ACHN (cell line): ENCODE results near the gene TUBGCP5.
A peak's percentile ranks its signal among the peaks of the same experiment; 100 is the strongest.
"Not testable (repeated sequence)": the region's sequence is repeated elsewhere in the genome, so short reads cannot be mapped to it uniquely, and the experiment has no call there.

Experiments used
- DNase-seq: peaks from one replicate; pipeline ENCODE4 v3.0.0-alpha.2; 2015
- in situ Hi-C: cut with HindIII; loops from 2 replicates; pipeline ENCODE4 v1.10.0; 2017; ENCODE audit warnings: low sequenced_read_pairs, low pct_ligation_motif_present, low pct_unique_long_range_greater_than_20kb

Gene TUBGCP5

DNA sequence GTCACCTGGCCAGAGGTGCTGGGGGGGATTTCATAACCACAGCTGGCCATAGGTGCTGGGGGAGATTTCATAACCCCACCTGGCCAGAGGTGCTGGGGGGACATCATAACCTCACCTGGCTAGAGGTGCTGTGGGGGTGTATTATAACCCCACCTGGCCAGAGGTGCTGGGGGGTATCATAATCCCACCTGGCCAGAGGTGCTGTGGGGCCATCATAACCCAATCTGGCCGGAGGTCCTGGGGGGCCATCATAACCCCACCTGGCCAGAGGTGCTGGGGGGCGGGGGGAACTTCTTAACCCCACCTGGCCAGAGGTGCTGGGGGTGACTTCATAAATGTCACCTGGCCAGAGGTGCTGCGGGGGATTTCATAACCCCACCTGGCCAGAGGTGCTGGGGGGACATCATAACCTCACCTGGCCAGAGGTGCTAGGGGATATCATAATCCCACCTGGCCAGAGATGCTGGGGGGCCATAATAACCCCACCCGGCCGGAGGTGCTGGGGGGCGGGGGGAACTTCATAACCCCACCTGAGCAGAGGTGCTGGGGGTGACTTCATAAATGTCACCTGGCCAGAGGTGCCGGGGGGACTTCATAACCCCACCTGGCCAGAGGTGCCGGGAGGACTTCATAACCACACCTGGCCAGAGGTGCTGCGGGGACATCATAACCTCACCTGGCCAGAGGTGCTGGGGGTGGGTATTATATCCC is 9.4 kb upstream of the TUBGCP5 start:
- in situ Hi-C loops, DNase-seq: not testable (repeated sequence)

DNA sequence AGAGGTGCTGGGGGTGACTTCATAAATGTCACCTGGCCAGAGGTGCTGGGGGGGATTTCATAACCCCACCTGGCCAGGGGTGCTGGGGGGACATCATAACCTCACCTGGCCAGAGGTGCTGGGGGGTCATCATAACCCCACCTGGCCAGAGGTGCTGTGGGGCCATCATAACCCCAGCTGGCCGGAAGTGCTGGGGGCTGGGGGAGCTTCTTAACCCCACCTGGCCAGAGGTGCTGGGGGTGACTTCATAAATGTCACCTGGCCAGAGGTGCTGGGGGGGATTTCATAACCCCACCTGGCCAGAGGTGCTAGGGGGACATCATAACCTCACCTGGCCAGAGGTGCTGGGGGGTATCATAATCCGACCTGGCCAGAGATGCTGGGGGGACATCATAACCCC is 4.6 kb upstream of the TUBGCP5 start:
- DNase-seq, in situ Hi-C loops: not testable (repeated sequence)

DNA sequence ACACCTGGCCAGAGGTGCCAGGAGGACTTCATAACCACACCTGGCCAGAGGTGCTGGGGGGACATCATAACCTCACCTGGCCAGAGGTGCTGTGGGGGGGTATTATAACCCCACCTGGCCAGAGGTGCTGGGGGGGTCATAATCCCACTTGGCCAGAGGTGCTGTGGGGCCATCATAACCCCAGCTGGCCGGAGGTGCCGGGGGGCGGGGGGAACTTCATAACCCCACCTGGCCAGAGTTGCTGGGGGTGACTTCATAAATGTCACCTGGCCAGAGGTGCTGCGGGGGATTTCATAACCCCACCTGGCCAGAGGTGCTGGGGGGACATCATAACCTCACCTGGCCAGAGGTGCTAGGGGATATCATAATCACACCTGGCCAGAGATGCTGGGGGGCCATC is 4.2 kb upstream of the TUBGCP5 start:
- DNase-seq, in situ Hi-C loops: not testable (repeated sequence)

DNA sequence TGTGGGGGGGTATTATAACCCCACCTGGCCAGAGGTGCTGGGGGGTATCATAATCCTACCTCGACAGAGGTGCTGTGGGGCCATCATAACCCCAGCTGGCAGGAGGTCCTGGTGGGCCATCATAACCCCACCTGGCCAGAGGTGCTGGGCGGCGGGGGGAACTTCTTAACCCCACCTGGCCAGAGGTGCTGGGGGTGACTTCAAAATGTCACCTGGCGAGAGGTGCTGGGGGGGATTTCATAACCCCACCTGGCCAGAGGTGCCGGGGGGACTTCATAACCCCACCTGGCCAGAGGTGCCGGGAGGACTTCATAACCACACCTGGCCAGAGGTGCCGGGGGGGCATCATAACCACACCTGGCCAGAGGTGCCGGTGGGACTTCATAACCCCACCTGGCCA is 2.4 kb upstream of the TUBGCP5 start:
- DNase-seq, in situ Hi-C loops: not testable (repeated sequence)

DNA sequence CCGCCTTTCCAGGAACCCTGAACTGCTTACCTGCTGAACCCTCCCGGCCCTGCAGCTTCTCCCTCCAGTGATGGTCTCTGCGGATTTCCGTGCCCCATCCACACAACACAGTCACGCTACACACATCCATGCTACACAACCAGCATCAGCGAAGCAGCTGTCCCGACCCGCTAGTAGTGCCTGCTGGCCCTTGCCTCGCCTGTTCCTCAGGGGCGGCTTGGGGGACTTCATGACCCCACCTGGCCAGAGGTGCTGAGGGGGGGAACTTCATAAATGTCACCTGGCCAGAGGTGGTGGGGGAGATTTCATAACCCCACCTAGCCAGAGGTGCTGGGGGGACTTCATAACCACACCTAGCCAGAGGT is 530 bp upstream of the TUBGCP5 start:
- DNase-seq: no peak
- in situ Hi-C loops: no loop called here

DNA sequence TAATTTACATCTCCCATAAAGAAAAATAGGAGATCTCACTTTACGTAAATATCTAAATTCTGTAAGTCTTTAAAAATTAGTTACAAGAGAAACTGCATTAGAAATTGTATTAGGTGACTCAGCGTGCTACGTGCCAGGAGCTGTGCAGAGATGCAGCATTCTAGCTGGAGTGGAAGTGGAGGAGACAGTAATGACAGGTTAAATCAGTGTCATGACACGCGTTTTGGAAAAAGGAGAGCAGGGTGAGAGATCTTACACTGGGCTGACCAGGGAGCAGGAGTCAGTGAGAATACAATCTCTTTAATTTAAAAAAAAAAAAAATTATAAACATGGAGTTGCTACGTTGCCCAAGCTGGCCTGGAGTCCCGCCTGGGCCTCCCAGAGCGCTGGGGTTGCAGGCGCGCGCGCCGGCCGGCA is 635 bp downstream of the TUBGCP5 start:
- DNase-seq: peak; percentile 60
- in situ Hi-C loops: no loop called here

DNA sequence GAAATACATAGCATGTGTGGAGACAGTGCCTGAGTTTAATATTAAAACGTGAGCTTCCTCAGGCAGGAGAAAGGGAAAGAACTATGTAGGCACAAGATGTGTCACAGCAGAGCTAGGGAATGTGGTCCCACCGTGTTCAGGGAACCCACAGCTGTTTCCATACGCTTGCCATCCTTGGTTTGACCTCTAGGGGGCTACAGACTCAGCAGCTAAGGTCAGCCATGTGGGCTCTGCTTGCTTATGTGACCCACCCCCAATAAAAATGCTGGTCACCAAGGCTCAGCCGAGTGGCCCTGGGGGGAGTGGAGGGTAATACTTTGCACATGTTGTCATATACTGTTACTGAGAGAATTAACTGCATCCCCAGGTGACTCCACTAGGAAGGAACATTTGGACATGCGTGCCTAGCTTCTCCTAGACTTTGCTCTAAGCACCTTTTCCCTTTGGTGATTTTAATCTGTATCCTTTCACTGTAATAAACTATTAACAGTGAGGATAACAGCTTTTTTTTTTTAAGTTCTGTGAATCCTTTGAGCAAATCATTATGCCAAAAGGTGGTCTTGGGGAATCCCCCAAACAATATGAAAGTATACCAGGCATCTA is 3.3 kb downstream of the TUBGCP5 start:
- in situ Hi-C loops: no loop called here
- DNase-seq: peak; percentile 61

DNA sequence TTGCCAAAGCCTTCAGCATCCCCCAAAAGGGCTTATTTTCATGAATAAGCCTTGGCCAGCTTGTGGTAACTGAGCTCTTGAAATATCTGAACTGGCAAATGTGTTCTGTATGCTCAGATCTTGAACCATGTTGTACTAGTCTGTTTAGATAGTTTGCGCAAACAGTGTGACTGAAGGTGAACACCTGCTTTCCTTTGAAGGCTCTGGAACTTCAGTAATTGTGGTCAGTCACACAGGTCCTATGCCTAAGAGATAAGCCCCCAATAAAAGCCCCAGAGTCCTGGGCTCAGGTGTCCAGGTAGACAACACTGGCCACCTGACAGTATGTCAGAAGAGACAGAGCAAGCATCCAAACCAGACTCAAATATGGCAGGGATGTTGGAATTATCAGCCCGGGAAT is 5.4 kb downstream of the TUBGCP5 start:
- in situ Hi-C loops: no loop called here

DNA sequence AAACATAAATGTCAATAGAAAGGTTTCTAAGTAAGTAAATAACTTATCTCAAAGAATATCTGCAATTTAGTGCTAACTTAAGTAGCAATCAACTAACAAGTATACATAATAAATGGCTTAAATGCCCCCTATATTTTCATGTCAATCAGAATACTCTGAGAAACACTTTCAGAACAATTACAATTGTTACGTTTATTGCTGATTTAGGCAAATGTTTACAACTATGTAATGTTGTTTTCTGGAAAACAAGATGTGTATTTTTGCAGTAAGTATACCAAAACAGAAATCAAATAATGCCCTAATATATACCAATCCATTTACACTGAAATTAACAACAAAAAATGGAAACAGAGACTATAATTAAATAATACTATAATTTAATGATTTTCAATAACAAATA is 13.2 kb downstream of the TUBGCP5 start:
- DNase-seq: no peak
- in situ Hi-C loops: no loop called here

More for the DNA sequence above, 5.4 kb downstream of the TUBGCP5 start:
- no peak for DNase-seq

DNA sequence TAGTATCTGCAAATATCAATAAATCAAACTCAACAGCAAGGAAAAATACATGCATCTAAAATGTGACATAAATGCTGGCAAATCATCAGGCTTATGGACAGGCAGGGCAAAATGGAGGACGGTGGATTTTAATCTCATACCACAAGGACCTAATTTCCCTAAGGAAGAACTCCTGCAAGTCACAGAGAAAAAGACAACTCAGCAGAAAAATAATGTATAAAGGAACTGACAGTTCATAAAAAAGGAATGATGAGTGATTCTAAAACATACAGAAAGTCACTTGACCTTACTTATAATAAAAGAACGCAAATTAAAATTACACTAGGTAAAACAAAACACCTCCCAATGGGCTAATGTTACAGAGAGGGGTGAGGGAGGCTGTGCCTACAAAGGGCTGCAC is 17.2 kb downstream of the TUBGCP5 start:
- no peak for DNase-seq
- in situ Hi-C loops: no loop called here

DNA sequence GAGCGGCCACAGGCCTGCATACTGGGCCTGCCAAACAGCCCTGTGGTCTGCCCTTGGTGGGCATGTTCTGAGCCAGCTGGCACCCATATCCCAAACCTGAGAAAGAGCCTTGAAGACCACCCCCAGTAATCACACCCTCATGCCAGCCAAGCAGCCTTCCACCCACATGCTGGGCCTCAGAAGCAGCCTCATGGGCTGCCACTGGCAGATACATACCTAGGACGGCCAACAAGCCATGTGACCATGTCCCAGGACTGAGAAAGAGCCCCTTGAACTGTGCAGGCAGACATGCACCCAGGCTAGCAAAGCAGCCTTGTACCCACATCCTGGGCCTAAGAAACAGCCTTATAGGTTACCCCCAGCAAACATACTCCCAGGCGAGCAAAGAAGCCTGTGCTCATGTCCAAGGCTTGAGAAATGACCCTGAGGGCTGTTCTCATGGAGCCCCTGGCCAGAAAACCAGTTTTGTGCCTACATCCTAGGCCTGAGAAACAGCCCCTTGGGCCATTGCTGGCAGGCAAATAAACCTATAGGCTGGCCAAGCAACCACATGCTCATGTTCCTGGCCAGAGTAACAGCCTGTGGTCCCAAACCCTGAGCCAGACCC is 24.9 kb downstream of the TUBGCP5 start:
- in situ Hi-C loops: no loop called here
- DNase-seq: no peak

DNA sequence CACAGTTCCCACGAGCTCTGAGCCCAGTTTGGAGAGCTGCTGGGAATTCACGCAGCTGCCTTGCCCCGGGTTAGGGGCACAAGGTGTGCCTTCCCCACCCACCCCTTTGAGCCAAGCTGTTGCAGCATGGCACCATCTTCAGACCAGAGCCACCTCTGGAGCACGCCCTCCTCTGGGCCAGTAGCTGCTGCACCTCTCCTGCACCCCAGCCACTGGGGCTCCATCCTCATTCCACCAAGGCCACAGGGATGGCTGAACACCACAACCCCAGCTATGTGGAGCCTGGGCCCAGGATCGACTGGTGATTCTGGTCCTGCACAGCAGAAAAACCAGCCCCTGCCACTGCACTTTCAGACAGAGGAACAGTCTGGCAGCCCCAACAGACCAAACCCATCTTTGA is 25.7 kb downstream of the TUBGCP5 start:
- no peak for DNase-seq
- in situ Hi-C loops: no loop called here

DNA sequence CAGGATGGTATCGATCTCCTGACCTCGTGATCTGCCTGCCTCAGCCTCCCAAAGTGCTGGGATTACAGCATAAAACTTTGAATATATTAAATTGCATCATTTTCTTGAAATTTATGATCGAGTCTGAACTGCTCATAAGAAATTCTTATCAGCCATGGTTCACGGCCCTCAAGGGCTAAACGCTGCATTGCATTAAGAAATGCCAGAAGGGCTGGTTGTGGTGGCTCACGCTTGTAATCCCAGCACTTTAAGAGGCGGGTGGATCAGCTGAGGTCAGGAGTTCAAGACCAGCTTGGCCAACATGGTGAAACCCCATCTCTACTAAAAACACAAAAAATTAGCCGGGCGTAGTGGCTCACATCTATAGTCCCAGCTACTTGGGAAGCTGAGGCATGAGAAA is 26.8 kb downstream of the TUBGCP5 start:
- DNase-seq, in situ Hi-C loops: not testable (repeated sequence)

DNA sequence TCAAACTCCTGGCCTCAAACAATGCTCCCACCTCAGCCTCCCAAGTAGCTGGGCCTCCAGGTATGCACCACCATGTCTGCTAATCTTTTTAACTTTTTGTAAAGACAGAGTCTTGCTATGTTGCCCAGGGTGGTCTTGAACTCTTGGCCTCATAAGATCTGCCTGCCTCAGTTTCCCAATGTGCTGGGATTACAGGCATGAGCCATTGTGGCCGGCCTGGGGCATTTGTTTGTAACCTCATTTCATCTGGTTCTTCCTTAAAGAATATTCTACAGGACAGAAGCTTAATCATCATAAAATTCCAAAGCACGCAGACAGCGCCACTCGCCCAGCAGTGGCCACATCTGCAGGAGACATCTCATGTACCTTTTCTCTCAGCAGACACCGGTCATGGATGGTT is 35.6 kb downstream of the TUBGCP5 start:
- no peak for DNase-seq
- in situ Hi-C loops: no loop called here

DNA sequence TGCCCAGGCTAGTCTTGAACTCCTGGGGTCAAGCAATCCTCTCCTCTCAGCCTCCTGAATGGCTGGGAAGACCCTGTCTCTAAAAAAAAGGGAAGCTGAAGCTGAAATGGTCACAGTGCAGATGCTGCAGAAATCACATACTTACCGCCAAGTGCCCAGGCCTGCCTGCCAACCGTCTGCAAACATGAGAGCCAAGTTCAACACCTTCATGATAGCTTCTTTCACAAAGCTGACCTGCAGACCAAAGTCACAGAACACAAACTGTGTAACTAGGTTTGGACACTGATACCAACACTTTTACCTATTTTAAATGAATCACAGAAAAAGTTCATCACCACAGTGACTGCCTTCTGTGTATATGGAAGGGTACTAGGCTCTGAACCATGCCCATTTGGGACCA is 36.4 kb downstream of the TUBGCP5 start:
- no peak for DNase-seq
- in situ Hi-C loops: no loop called here

DNA sequence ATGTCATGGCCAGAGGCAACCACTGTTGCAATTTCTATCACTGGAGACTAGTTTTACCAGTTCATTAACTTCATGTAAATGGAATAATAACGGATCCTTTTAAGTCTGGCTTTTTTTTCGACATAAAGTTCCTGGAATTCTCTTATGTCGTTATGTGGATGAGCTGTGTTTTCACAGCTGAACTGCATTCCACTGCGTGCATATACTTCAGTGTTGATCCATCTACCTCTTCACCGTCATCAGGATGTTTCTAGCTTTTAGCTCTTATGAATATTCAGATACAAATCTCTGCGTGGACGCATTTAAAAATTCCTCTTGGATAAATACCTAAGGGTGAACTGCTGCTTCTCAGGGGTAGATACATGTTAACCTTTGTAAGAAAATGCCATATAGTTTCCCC is 43.6 kb downstream of the TUBGCP5 start:
- in situ Hi-C loops: no loop called here
- DNase-seq: no peak

DNA sequence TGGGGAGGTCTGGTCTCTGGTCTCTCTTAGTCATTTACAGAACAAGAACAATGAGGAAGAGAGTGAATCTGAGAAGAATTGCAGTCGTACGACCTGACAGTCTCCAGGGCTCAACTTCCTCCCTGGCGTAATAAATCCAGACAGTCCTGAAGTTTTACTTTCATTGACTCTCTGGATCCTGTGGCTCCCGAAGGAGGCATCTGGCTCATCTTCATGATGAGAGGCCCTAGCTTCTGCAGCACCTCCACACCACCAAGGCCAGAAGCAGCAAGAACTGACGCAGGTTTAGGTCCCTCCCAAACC is 47.4 kb downstream of the TUBGCP5 start:
- in situ Hi-C loops: no loop called here

DNA sequence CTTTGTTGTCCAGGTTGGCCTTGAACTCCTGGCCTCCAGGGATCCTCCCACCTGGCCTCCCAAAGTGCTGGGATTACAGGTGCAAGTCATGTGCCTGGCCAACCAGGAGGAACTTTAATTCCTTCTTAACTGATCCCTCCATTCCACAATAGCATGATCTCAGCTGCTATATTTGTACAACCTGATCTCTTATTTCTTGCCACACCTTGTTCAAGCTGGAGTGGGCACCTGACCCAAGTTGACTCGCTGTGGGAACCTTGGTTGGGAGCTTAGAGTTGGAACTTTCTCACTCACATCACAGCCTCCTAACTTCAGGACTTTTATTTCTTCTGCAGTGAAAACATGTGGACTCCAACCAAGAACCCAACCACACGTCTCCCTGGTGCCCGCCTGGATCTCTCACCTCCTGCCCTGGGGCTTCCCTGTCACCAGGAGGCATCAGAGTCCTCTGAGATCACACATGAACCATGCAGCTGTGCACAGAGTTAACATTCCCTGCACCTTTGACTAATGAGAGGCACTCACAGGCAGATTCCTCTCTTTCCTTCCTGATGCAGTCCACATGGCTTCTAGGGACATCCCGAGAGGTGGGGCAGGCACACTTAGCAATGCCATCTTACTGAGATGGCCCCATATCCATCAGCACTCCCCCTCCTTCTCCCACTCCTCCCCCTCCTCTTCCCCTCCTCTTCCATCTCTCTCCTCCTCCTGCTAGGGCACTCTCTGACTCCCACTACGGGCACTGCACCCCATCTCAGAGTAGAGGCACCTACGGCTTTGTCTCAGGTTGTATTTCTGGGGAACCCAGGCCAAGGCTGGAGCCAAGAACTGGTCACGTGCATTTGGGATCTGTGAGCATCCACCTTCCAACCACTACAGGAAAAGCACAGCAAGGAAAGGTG is 49.5 kb downstream of the TUBGCP5 start:
- DNase-seq: no peak
- in situ Hi-C loops: no loop called here

More for the DNA sequence above, 47.4 kb downstream of the TUBGCP5 start:
- DNase-seq: no peak

DNA sequence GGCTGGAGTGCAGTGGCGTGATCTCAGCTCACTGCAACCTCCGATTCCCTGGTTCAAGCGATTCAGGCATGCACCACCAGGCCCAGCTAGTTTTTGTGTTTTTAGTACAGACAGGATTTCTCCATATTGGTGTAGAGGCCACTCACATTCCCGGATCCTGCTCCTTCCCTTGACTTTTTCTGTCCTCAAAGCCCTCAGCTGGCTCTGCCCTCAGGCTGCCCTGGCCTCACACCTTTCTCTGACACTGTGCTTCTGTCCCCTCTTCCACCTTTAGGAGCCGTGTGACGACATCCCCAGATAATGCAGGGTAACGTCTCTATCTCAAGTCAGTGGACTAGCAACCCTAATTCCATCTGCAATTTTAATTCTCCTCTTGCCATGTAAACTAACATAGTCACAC is 50.6 kb downstream of the TUBGCP5 start:
- in situ Hi-C loops: no loop called here
- DNase-seq: no peak
